GM21367 (cell line): Measurements from ENCODE around the gene SCUBE1.

Experiments
- ATAC-seq: cut with Tn5 transposase; IDR thresholded peaks from one replicate; pipeline ENCODE4 v1.9.1; 2021; ENCODE audit not compliant: unreplicated experiment

SCUBE1 gene

GRCh38 chr22:43203471-43203981 is 139.6 kb downstream of the SCUBE1 start:
- ATAC-seq, result no peak

GRCh38 chr22:43202756-43203410 is 140.3 kb downstream of the SCUBE1 start:
- ATAC-seq, result no peak

DNA sequence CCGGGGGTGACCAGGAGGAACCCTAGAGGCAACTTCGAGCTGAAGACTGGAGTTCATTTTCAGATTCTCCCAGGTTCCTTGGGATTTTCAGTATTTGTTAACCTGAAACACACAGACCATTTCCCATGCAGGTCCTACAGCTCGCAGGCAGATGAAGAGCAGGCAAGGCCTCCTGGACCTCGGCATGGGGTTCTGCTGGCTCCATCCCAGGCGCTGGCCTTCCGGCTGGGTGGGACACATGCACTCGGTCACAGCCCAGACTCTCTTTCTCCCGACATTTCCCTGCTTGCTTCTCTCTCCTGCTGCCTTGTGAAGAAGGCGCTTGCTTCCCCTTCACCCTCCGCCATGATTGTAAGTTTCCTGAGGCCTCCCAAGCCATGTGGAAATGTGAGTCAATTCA is 140.8 kb downstream of the SCUBE1 start:
- no peak for ATAC-seq

GRCh38 chr22:43201486-43202219 is 141.5 kb downstream of the SCUBE1 start:
- no peak for ATAC-seq

GRCh38 chr22:43200555-43200954 is 142.6 kb downstream of the SCUBE1 start:
- no peak for ATAC-seq

DNA sequence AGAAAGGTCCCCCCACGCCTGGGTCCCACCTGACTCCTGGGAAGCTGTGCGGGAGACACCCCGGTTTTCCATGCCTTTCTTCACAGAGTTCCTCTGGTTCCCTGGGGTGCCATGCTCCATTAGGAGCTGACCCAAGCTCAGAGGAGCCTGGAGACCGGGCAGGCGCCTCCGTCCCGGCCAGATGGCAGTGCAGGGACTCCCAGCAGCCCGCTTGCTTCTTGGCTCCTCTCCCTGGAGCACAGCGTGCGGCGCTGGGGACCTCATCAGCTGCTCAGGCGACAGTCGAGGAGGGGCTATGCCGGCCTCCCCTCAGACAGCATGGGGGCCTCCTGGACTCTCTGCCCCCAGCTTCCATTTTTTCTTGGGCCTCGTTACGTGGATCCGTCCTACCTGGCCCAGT is 143.1 kb downstream of the SCUBE1 start:
- ATAC-seq, result no peak

DNA sequence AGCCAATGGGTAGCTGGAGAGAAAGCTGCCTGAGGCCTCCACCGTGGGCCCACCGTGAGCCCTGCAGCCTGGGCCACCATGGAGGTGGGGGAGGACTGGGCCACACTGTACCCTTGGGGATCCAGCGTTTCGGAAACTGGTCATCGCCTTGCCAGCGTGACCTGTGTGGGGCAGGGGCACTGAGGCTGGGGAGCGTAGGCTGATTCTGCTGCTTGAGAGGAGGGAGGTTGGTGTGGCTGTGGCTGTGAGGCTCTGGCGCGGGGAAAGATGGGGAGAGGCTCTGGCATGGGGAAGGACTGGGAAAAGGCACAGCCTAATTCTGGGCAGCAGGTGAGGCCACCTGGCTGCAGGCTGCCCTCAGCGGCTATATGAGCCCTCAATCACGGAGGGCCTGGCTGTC is 143.6 kb downstream of the SCUBE1 start:
- no peak for ATAC-seq

GRCh38 chr22:43198936-43199335 is 144.2 kb downstream of the SCUBE1 start:
- no peak for ATAC-seq

DNA sequence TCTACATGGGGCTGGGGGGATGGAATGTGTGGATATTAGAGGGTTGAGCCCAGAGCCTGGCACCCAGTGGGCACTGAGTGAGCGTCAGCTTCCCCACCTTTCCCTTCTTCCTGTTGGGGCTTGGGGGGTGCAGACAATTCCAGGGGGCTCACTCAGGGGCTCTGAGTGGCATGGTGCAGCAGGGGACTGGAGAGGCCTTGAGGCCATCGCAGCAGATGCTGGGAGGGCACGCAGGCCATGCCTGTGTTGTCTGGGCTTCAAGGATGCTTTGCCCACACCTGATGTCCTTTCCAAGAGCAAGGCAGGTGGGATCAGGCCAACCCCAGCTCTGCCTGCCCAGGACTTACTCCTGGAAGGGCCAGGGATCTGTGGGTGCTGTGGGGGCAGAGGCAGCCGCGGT is 145.0 kb downstream of the SCUBE1 start:
- no peak for ATAC-seq

DNA sequence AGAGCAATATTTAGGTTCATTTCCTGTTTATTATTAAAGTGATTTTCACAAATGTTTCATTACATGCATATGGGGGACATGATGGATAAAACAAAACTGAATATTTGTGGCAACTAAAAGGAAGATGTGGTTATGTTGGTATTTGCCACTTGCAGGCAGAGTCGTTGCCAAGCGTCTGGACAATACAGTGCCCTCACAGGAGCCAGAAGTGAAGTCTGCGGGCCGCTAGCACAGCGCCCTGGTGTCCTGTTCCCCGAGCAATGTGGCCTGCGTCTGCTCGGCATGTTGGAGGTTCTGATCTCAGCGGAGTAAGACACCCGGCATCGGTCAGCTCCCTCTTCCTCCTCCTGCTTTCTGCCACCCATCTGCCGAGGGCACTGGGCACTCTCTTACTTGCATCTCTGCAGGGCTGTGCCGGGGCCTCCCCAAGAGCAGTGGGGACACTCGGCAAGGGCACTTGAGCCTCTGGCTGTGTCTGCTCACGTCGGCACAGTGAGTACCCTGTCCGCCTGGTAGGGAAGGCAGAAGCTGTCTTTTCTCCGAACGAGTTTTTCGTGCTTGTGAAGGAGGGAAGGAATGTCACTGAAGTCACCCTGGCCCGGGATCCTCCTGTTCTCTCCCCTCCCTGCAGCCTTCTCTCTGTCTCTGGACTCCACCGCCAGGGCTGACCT is 145.8 kb downstream of the SCUBE1 start:
- ATAC-seq, result no peak

- ATAC-seq, result no peak
These were observed 151.3 kb downstream of the SCUBE1 start for GRCh38 chr22:43191831-43192230.

GRCh38 chr22:43188829-43189545 is 154.2 kb downstream of the SCUBE1 start:
- ATAC-seq, result no peak

DNA sequence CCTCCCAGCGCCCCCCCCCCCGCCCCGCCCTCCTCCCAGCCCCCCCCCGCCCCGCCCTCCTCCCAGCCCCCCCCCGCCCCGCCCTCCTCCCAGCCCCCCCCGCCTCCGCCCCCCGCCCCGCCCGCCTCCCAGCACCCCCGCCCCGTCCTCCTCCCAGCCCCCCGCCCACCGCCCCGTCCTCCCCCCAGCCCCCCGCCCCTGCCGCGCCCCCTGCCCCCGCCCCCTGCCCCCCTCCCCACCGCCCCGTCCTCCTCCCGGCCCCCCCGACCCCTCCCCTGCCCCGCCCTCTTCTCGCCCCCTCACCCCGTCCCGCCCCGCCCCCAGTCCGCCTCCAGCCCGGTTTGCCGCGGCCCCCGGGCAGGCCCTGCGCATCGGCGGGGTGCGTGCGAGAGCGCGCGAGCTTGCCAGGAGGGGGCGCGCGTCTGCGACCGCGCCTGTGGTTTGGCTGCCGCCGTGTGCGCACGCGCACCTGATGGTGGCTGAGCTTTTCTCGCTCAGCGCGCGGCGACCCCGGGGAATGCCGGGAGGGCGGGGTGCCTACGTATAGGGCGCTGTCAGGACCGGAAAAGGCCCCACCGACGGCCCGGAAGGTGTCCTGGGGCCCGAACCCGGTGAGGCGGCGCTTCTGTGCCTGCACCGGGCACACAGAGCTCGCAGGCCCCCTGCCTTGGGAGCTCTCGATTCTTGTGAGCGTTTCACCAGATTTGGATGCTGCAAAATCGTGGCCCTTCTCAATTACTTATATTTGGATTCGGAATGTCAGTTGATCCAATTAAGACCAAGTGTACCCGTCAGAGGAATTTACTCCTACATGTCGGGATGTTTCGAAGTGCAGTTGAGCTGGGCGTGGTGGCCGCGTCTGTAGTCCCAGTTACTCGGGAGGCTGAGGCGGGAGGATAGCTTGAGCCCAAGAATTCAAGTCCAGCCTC is 155.7 kb downstream of the SCUBE1 start:
- ATAC-seq, result peak; percentile 65

- peak; percentile 43 for ATAC-seq
These were observed 156.7 kb downstream of the SCUBE1 start, which contains the start of gene TTLL12 for GRCh38 chr22:43186272-43187170. Gene TTLL12 (minus strand): TSS chr22:43187134. CDS start chr22:43187069, 65 bp downstream.

- no peak for ATAC-seq
These were observed 157.3 kb downstream of the SCUBE1 start for GRCh38 chr22:43185860-43186261.

- no peak for ATAC-seq
These were observed 159.5 kb downstream of the SCUBE1 start for GRCh38 chr22:43183496-43184277.

DNA sequence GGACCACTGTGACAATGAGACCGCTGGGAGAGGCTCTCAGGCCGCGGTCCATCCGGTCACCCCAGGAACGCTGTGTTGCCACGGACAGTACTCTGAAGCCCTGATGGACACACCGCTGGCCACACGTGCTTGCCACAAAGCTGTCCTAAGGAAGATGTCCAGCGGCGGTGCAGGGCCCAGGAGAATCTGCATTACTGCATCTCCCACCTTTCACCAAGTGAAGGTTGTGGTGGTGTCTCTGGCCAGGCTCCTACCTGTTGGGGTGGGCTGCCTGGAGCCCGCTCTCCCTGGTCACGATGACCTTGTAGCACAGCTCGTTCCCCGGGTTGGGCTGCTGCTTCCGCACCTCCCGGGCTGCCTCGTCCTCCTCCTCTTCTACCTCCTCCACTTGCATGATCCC is 160.4 kb downstream of the SCUBE1 start:
- ATAC-seq, result no peak

GRCh38 chr22:43182118-43182517 is 161.1 kb downstream of the SCUBE1 start:
- ATAC-seq, result no peak
